ENCODE results near the gene EMX1. TPM values are rescaled to one million over a fixed set of nuclear protein-coding genes. Genes with fewer than 3 reads are reported as not detected.

Gene EMX1
- total RNA-seq, 4 donors from 2014 or later, result 0.26 TPM; not detected in 3

DNA sequence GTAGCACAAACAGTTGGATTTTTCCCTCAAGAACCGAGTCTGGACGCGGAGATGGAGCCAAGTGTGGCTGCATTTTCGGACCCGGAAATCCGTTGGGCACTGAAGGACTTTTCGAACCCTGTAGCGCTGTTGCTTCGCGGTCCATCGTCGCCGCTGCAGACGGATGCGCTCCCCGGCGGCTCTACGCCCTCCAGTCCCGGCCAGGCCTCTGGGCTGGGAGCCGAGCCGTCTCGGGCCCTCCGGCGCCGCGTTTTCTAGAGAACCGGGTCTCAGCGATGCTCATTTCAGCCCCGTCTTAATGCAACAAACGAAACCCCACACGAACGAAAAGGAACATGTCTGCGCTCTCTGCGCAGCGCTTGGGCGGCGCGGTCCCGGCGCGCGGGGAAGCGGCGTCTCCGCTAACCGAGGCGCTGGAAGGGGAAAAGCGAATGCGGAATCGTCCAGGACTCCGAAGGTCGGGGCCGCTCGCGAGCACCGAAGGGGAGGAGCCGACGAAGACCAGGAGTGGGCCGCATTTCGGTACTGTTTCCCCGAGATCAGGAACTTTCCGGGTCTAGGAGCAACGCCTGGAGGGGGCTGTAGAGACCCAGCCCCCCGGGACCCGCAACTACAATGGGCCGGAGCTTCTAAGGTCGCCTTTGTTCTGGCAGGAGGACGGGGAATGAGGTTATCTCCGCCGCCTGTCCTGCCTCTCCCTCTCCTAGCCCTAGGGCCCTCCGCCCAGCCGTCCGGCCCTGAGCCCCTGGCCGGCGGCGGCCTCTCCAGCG is 3.2 kb downstream of the EMX1 start:
- intact Hi-C loops (cut with DNase I; ENCODE audit: low total_unique reads), result no loop called here
- peak in 1 of 2 donors; percentile 84 for DNase-seq (ENCODE audit: low spot score in 2 of 2)
- H3K4me3 ChIP-seq (ENCODE audit: low read depth, poor library complexity, severe bottlenecking), result no peak overlapping the region
- WGBS, 2 donors, result 9 to 10% methylated on average over 36 to 61 of the region's 77 CpGs
- TF ChIP-seq, protein P1, sequence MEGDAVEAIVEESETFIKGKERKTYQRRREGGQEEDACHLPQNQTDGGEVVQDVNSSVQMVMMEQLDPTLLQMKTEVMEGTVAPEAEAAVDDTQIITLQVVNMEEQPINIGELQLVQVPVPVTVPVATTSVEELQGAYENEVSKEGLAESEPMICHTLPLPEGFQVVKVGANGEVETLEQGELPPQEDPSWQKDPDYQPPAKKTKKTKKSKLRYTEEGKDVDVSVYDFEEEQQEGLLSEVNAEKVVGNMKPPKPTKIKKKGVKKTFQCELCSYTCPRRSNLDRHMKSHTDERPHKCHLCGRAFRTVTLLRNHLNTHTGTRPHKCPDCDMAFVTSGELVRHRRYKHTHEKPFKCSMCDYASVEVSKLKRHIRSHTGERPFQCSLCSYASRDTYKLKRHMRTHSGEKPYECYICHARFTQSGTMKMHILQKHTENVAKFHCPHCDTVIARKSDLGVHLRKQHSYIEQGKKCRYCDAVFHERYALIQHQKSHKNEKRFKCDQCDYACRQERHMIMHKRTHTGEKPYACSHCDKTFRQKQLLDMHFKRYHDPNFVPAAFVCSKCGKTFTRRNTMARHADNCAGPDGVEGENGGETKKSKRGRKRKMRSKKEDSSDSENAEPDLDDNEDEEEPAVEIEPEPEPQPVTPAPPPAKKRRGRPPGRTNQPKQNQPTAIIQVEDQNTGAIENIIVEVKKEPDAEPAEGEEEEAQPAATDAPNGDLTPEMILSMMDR (IDR thresholded peaks at IDR 0.05), result no peak
- no peak for TF ChIP-seq POLR2A (IDR thresholded peaks at IDR 0.05)

DNA sequence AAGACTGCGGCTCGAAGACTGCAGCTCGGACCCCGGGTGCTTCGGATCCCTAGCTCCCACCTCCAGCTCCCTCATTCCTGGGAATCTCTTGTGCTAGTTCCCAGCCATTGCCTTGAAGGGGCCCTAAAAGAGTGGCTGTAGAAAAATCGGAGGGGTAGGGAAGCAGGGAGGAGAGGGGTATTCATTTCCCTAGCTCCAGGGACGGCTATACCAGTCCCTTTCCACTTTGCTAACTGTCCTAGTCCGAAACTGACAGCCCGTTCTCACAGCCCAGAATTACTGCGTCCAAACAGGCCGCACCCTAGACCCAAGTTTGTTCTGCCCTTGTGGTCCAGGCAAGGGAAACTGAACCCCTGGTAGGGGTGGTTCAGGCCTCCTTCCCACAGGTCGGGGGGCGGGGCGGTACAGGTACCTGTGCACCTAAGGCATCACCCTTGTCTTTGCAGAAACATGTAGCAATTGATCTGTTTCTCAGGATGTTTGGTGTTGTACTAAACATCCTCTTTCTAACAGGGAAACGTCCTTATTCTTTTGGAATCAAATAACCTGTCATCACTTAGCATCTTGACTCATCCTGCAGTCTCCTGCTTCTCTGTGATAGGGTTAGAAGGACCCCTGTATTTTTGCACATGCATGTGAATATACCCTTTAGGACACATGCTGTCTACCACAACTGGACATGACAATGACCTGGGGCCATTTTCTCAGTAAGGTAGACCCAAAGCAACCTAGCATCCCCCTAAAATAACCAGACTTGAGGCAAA is 4.0 kb downstream of the EMX1 start:
- intact Hi-C loops (cut with DNase I; ENCODE audit: low total_unique reads), result no loop called here
- 40 to 47% methylated on average over 15 of the region's 15 CpGs for WGBS, 2 donors
- no peak for TF ChIP-seq POLR2A (IDR thresholded peaks at IDR 0.05)
- TF ChIP-seq, protein P1 (IDR thresholded peaks at IDR 0.05), result no peak
- H3K4me3 ChIP-seq (ENCODE audit: low read depth, poor library complexity, severe bottlenecking), result no peak overlapping the region
- DNase-seq (ENCODE audit: low spot score in 2 of 2), result peak in 1 of 2 donors; percentile 52

DNA sequence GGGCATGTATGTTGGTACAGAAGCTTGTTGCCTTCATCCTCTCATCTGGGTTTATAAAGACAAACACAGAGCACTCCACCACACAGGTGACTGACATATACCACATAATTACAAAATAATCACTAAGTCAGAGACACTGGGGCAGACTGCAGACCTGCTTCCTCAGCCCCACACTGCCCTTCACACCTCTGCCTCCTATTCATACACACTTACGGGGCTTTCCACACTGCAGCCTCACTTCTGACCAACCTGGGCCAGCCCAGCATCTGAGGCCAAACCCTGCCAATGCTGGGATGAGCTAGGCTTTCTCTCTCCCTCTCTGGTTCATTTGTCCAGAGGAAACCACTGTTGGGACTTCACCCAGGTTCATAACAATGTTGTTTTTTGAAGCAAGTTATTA is 4.5 kb downstream of the EMX1 start:
- 97 to 100% methylated on average over 1 of the region's 1 CpG for WGBS, 2 donors
- DNase-seq (ENCODE audit: low spot score in 2 of 2), result peak in 1 of 2 donors; percentile 60
- H3K4me3 ChIP-seq (ENCODE audit: low read depth, poor library complexity, severe bottlenecking), result no peak overlapping the region
- intact Hi-C loops (cut with DNase I; ENCODE audit: low total_unique reads), result no loop called here
- TF ChIP-seq POLR2A (IDR thresholded peaks at IDR 0.05), result no peak
- TF ChIP-seq, protein P1 (IDR thresholded peaks at IDR 0.05), result no peak

DNA sequence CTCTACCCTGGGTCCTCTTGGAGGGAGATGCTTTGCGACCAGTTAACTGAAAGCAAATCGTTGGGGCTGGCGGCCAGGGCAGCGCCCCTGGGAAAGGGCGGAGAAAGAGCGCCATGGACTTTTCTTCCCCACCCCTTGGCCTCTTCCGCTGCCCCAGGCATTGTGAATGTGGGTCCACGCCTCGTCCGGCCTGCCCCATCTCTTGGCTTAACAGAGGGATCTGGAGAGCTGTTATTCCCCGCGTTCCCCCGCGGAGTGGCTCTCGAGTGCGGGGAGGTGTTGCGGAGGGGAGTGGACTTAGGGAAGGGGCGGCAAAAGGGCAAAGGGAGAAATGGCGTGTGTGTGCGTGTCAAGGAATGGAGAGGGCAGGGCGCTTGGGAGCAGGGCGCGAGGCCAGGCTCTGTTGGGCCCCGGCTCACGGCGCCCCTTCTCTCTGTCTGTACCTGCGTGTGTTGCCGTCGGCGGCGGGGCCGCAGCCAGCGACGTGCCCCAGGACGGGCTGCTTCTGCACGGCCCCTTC is 6.6 kb downstream of the EMX1 start:
- TF ChIP-seq POLR2A (IDR thresholded peaks at IDR 0.05), result no peak
- TF ChIP-seq, protein P1 (IDR thresholded peaks at IDR 0.05), result no peak
- no peak overlapping the region for H3K4me3 ChIP-seq (ENCODE audit: low read depth, poor library complexity, severe bottlenecking)
- WGBS, 2 donors, result 7% methylated on average over 34 to 36 of the region's 36 CpGs
- intact Hi-C loops (cut with DNase I; ENCODE audit: low total_unique reads), result no loop called here
- DNase-seq (ENCODE audit: low spot score in 2 of 2), result peak in 1 of 2 donors; percentile 70

DNA sequence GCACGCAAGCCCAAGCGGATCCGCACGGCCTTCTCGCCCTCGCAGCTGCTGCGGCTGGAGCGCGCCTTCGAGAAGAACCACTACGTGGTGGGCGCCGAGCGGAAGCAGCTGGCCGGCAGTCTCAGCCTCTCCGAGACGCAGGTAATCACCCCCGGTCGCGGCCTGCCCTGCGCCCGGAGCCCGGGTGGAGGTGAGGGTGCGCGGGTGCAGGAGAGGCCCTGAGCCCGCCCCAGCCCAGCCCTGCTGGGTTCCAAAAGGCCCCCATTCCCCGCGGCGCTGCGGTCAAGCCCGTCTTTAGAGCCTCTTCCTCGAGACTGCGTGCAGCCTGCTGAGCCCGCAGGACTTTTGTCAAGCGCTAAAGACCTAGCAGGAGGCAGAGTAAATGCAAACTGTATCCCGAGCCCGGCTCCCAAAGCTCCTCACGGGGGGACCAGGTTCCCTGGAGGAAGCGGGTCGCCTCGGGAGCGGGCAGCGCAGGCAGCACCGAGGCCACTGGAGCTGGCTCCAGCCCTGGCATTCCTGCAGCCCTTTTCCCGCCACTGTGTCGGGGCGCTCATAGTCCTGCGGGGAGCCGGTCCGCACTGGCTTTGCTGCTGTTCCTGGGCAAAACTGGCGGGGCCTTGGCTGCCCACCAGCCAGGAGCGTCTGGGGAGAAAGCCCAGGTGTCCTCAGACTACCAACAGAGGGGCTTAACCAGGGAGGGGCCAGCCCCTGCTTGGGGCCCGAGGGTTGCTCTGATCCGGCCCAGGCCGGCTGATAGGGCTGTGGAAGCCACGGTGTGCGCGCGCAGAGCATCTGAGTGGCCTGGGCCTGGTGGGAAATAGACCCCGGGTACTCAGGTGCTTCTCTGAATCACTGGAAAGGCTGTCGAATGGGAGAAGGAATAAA is 7.3 kb downstream of the EMX1 start:
- TF ChIP-seq, protein P1 (IDR thresholded peaks at IDR 0.05), result no peak
- TF ChIP-seq POLR2A (IDR thresholded peaks at IDR 0.05), result no peak
- intact Hi-C loops (cut with DNase I; ENCODE audit: low total_unique reads), result no loop called here
- DNase-seq (ENCODE audit: low spot score in 2 of 2), result peak in 1 of 2 donors; percentile 80
- WGBS, 2 donors, result 5 to 13% methylated on average over 38 to 53 of the region's 61 CpGs
- H3K4me3 ChIP-seq (ENCODE audit: low read depth, poor library complexity, severe bottlenecking), result no peak overlapping the region

Measured in lower leg skin (tissue), 4 donors.